Measurements from ENCODE around the gene CLIC3. TPM values are rescaled to one million over a fixed set of nuclear protein-coding genes. Genes with fewer than 3 reads are reported as not detected.

The CLIC3 gene
- total RNA-seq, 1 donor from 2014 or later: 0.39 TPM

DNA sequence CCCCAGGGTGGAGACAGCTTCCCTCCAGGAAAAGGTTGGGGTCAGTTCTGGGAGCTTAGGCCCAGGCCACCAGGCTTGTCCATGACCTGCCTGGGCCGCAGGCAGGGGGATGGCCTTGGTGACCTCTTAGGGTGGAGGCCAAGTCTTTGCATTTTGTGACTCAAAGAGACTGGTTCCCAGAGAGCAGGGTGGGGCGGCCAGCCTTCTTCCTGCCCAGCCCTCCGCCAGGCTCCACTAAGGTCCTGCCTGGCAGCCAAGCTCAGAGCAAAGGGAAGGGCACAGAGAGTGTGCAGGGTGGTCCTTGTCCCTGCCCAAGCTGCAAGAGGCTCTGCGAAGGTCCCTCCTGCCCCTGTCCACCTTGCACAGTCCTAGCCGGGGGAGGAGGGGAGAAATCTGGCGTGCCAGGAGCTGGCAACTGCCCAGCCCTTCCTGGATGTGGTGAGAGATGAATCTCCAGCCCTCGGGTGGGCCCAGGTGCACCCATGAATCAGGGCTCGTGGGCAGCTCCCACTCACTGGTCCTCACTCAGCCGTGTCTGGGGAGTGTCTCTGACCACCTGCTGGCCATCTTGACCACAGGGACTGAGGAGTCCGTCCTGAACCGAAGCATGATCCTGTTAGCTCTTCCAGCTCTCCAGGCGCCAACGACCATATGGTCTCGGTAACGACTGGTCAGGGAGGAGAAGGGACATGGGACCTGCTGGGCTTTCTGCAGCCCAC lies 21.4 kb downstream of the CLIC3 start:
- Histone ChIP-seq H3K4me3 (ENCODE audit: insufficient read depth, low read depth, low read length) (no peak overlapping the region), H3K27ac (ENCODE audit: low read depth, low read length) (no peak overlapping the region), H3K27me3 (ENCODE audit: insufficient read depth, low read length) (no peaks in the 10 kb centered on the region), H4K20me1 (ENCODE audit: insufficient read depth, low read length) (no peaks in the 10 kb centered on the region), H3K79me2 (ENCODE audit: insufficient read depth, low read length) (no peaks in the 10 kb centered on the region), H3K4me2 (ENCODE audit: low read length) (no peak overlapping the region), H2AFZ (ENCODE audit: low read depth, low read length) (no peak overlapping the region), H3K36me3 (ENCODE audit: insufficient read depth, low read length) (no peaks in the 10 kb centered on the region), H3K4me1 (ENCODE audit: insufficient read depth, low read length) (peaks cover 5% of the 10 kb centered on the region), H3K9me3 (ENCODE audit: insufficient read depth, low read depth, low read length) (no peaks in the 10 kb centered on the region), H3K9ac (ENCODE audit: low read length) (no peak overlapping the region)
- Mint-ChIP-seq H3K27me3 (ENCODE audit: low read depth, unreplicated experiment) (peaks cover 6% of the 10 kb centered on the region), H3K9me3 (ENCODE audit: unreplicated experiment) (no peaks in the 10 kb centered on the region), H3K36me3 (ENCODE audit: low read depth, unreplicated experiment) (no peaks in the 10 kb centered on the region), H3K4me3 (ENCODE audit: unreplicated experiment) (no peak overlapping the region), H3K4me1 (ENCODE audit: low read depth, unreplicated experiment) (no peaks in the 10 kb centered on the region), H3K27ac (ENCODE audit: unreplicated experiment) (no peak overlapping the region)
- TF ChIP-seq EZH2 (IDR thresholded peaks at IDR 0.05; ENCODE audit: insufficient read depth, low read length) (no peak), CTCF (IDR thresholded peaks at IDR 0.05; ENCODE audit: insufficient read depth, low read depth, low read length) (no peak)
- DNase-seq (ENCODE audit: low read depth) (no peak), FAIRE-seq (no peak)

DNA sequence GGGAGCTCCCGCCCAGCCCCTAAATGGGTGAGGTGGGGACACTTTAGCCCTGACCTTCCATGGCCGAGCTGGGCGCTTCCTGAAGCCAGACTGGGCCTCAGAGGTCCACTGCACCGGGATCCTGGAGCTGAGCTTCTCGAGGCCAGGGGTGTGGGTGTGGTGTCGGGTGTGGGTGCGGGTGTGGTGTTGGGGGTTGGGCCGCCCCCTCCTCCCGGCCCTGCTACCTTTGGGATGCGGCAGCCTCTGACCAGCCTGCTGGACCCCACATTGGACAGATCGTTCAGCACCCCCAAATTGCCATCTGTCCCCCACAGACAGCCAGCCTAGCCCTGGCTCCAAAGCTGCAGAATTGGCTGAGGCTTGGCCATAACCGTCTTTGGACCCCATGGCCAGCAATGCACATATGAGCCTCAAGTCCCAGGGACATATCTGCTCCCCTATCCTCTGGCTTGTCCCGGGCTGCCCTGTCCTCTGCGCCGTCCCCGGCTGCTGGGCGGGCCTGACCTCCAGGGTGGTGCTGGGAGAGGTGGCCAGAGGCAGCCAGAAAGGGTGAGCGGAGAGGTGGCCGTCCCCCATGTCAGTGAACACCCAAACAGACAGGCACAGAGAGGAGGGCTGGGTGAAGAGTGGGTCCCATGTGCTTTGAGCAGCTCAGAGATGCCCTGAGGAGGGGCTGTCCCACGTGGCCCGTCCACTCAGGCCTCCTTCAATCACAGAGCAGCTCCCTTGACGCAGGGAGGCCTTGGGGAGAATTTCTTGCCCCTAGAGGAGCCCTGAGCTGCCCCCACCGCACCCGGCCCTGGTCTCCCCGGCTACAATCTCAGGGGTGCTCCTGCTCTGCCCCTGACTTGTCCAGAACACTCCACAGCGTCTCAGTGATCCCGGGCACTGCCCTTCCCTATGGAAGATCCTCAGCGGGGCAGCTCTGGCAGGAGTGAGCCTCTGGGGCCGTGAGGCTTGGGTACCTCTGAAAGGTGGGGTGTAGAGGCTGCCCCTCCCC lies 22.4 kb downstream of the CLIC3 start:
- H3K4me3 Mint-ChIP-seq (ENCODE audit: unreplicated experiment): no peak overlapping the region
- no peaks in the 10 kb centered on the region for H3K9me3 Mint-ChIP-seq (ENCODE audit: unreplicated experiment)
- FAIRE-seq: no peak
- H3K4me1 ChIP-seq (ENCODE audit: insufficient read depth, low read length): peaks cover 5% of the 10 kb centered on the region
- DNase-seq (ENCODE audit: low read depth): no peak
- H3K4me2 ChIP-seq (ENCODE audit: low read length): no peak overlapping the region
- no peaks in the 10 kb centered on the region for H4K20me1 ChIP-seq (ENCODE audit: insufficient read depth, low read length)
- no peaks in the 10 kb centered on the region for H3K9me3 ChIP-seq (ENCODE audit: insufficient read depth, low read depth, low read length)
- TF ChIP-seq EZH2 (IDR thresholded peaks at IDR 0.05; ENCODE audit: insufficient read depth, low read length): no peak
- no peak for TF ChIP-seq CTCF (IDR thresholded peaks at IDR 0.05; ENCODE audit: insufficient read depth, low read depth, low read length)
- no peaks in the 10 kb centered on the region for H3K4me1 Mint-ChIP-seq (ENCODE audit: low read depth, unreplicated experiment)
- no peak overlapping the region for H2AFZ ChIP-seq (ENCODE audit: low read depth, low read length)
- H3K4me3 ChIP-seq (ENCODE audit: insufficient read depth, low read depth, low read length): no peak overlapping the region
- no peak overlapping the region for H3K27ac ChIP-seq (ENCODE audit: low read depth, low read length)
- H3K27ac Mint-ChIP-seq (ENCODE audit: unreplicated experiment): no peak overlapping the region
- peaks cover 6% of the 10 kb centered on the region for H3K27me3 Mint-ChIP-seq (ENCODE audit: low read depth, unreplicated experiment)
- no peaks in the 10 kb centered on the region for H3K79me2 ChIP-seq (ENCODE audit: insufficient read depth, low read length)
- H3K36me3 Mint-ChIP-seq (ENCODE audit: low read depth, unreplicated experiment): no peaks in the 10 kb centered on the region
- H3K27me3 ChIP-seq (ENCODE audit: insufficient read depth, low read length): no peaks in the 10 kb centered on the region
- H3K9ac ChIP-seq (ENCODE audit: low read length): no peak overlapping the region
- H3K36me3 ChIP-seq (ENCODE audit: insufficient read depth, low read length): no peaks in the 10 kb centered on the region
